Panc1 (cell line): ENCODE results near the gene TMEM229A. TPM values are rescaled to one million over a fixed set of nuclear protein-coding genes. Genes with fewer than 3 reads are reported as not detected.

Source experiments
- ATAC-seq: fragments of 200-7000 bp; cut with Tn5 transposase; 2 replicates; pipeline ENCODE4 v1.9.1; 2020; ENCODE audit warnings: mild to moderate bottlenecking, moderate library complexity
- BruUV-seq: library from RNA; stranded (reverse); fragments of 400-500 nt; replicated peaks from 2 replicates; lab custom pipeline; 2021; lab: Mats Ljungman, UMichigan
- CTCF ChIA-PET: fragments of 300-600 bp; sonication (Branson Sonifier 250); formaldehyde crosslinking; loops from one replicate; lab custom pipeline; 2022; ENCODE audit warnings: antibody characterized with exemption; lab: Charles Lee
- POLR2A ChIA-PET: fragments of 300-600 bp; sonication (Branson Sonifier 250); formaldehyde crosslinking; loops from one replicate; lab custom pipeline; 2022; ENCODE audit warnings: antibody characterized with exemption; lab: Charles Lee
- DNase-seq: peaks from one replicate; pipeline ENCODE4 v3.0.0-alpha.2; 2010; ENCODE audit warnings: low read depth, low spot score
- H3K27ac ChIP-seq: 2 replicates; pipeline ENCODE4 v1.5.1; 2011; ENCODE audit warnings: mild to moderate bottlenecking, low read length, inconsistent platforms
- H3K27me3 ChIP-seq: fragments of 200-500 bp; sonication (Bioruptor generic); 2 replicates; pipeline ENCODE4 v1.6.0; 2014; ENCODE audit warnings: low read length, inconsistent platforms; ENCODE audit not compliant: control insufficient read depth, insufficient read depth
- H3K36me3 ChIP-seq: fragments of 200-500 bp; sonication (Bioruptor generic); 2 replicates; pipeline ENCODE4 v1.5.1; 2014; ENCODE audit warnings: inconsistent platforms, mild to moderate bottlenecking, low read length, moderate library complexity; ENCODE audit not compliant: control insufficient read depth, insufficient read depth
- H3K4me1 ChIP-seq: 2 replicates; pipeline ENCODE4 v1.5.1; 2011; ENCODE audit warnings: inconsistent platforms, mild to moderate bottlenecking, low read length, moderate library complexity; ENCODE audit not compliant: control insufficient read depth, insufficient read depth
- H3K4me3 ChIP-seq, 2 experiments: 2 replicates each; pipeline ENCODE4 v1.5.1; 2011 to 2012; ENCODE audit warnings: low read depth in 2 of 2, low read length in 2 of 2, mild to moderate bottlenecking in 2 of 2, inconsistent platforms in 1 of 2, moderate library complexity in 1 of 2
- H3K9me3 ChIP-seq: fragments of 200-500 bp; sonication (Bioruptor generic); 2 replicates; pipeline ENCODE4 v1.5.1; 2014; ENCODE audit warnings: low read depth, mild to moderate bottlenecking, inconsistent platforms, low read length, moderate library complexity; ENCODE audit not compliant: control insufficient read depth, insufficient read depth
- CTCF ChIP-seq: fragments of 450-650 bp; IDR thresholded peaks from 2 replicates; pipeline ENCODE4 v1.5.1; 2017; ENCODE audit warnings: mild to moderate bottlenecking
- POLR2AphosphoS5 ChIP-seq: IDR thresholded peaks from 2 replicates; pipeline ENCODE4 v1.6.1; 2012; ENCODE audit warnings: mild to moderate bottlenecking, low read depth, low read length, moderate library complexity
- REST ChIP-seq, 2 experiments: IDR thresholded peaks; 2 replicates each; pipeline ENCODE4 v1.6.1; 2011 to 2012; ENCODE audit warnings: low read depth in 2 of 2, control low read depth in 1 of 2, low read length in 1 of 2, mild to moderate bottlenecking in 1 of 2, moderate library complexity in 1 of 2; ENCODE audit not compliant: insufficient read depth in 1 of 2
- SIN3A ChIP-seq: IDR thresholded peaks from 2 replicates; pipeline ENCODE4 v1.6.1; 2012; ENCODE audit warnings: low read depth, mild to moderate bottlenecking, low read length, moderate library complexity, borderline replicate concordance; ENCODE audit not compliant: insufficient read depth
- TCF7L2 ChIP-seq: IDR thresholded peaks from 2 replicates; pipeline ENCODE4 v1.6.1; 2011; ENCODE audit warnings: mild to moderate bottlenecking, low read depth, low read length, inconsistent platforms
- in situ Hi-C: cut with HindIII; loops from 2 replicates; pipeline ENCODE4 v1.10.0; 2016; ENCODE audit warnings: low sequenced_read_pairs, low pct_unique_long_range_greater_than_20kb
- intact Hi-C: fragments of 100-400 bp; cut with micrococcal nuclease; formaldehyde crosslinking; loops from one replicate; pipeline ENCODE4 v1.10.0; 2022; ENCODE audit not compliant: unreplicated experiment
- total RNA-seq: library from RNA; stranded (reverse); gene quantifications from one replicate; pipeline ENCODE4 v1.2.1, GENCODE V29; 2021; ENCODE audit not compliant: unreplicated experiment

The TMEM229A gene
- total RNA-seq, 1 experiment from 2014 or later = not detected

- in situ Hi-C loops (no loop called here), intact Hi-C loops (no loop called here)
- ChIA-PET CTCF (no interaction called here), POLR2A (no interaction called here)
- no peak overlapping the region for H3K27ac ChIP-seq
- no peaks in the 10 kb centered on the region for H3K36me3 ChIP-seq
- H3K4me1 ChIP-seq = no peaks in the 10 kb centered on the region
- no peak for DNase-seq
- TF ChIP-seq SIN3A (no peak), POLR2AphosphoS5 (no peak), REST (IDR thresholded peaks at IDR 0.05; ENCODE audit: insufficient read depth in 1 of 2, low read depth in 2 of 2, low read length in 1 of 2) (no peak), TCF7L2 (no peak), CTCF (no peak)
- no peak overlapping the region for H3K4me3 ChIP-seq
- no peaks in the 10 kb centered on the region for H3K27me3 ChIP-seq
- ATAC-seq = no peak
- no TSS peak for BruUV-seq
- no peaks in the 10 kb centered on the region for H3K9me3 ChIP-seq
Observed at GRCh38 chr7:123995617-123996326, 37.1 kb downstream of the TMEM229A start.

- DNase-seq (no peak), ATAC-seq (no peak)
- BruUV-seq = no TSS peak
- intact Hi-C loops (no loop called here), in situ Hi-C loops (no loop called here)
- ChIA-PET CTCF (no interaction called here), POLR2A (no interaction called here)
- Histone ChIP-seq H3K27me3 (no peaks in the 10 kb centered on the region), H3K9me3 (no peaks in the 10 kb centered on the region), H3K36me3 (no peaks in the 10 kb centered on the region), H3K4me1 (no peaks in the 10 kb centered on the region), H3K27ac (no peak overlapping the region), H3K4me3 (no peak overlapping the region)
- TF ChIP-seq CTCF (no peak), REST (IDR thresholded peaks at IDR 0.05; ENCODE audit: insufficient read depth in 1 of 2, low read depth in 2 of 2, low read length in 1 of 2) (no peak), SIN3A (no peak), POLR2AphosphoS5 (no peak), TCF7L2 (no peak)
Observed at GRCh38 chr7:123994449-123994848, 38.4 kb downstream of the TMEM229A start.
